ENCODE results near the gene TRIM65.
"Not testable (repeated sequence)": the region's sequence is repeated elsewhere in the genome, so short reads cannot be mapped to it uniquely, and the experiment has no call there.

TRIM65 gene

GRCh38 chr17:75865404-75866188, 31.2 kb downstream of the TRIM65 start:
- H3K18ac ChIP-seq (ENCODE audit: low read depth in 1 of 2, low read length in 2 of 2), result peak overlapping the region; percentile 71 to 83
- DNase-seq; H2BK5ac ChIP-seq (ENCODE audit: low read depth, low read length, poor library complexity, severe bottlenecking); H3K9me3 ChIP-seq (ENCODE audit: control insufficient read depth, low read length); H2AK5ac ChIP-seq (ENCODE audit: low read length, severe bottlenecking); H3K4me1 ChIP-seq (ENCODE audit: control insufficient read depth, insufficient read depth, low read depth, low read length); H2AFZ ChIP-seq (ENCODE audit: low read depth, low read length); H3K27me3 ChIP-seq (ENCODE audit: control insufficient read depth in 1 of 2, insufficient read depth in 1 of 2, low read length in 2 of 2); H3K14ac ChIP-seq (ENCODE audit: low read length in 2 of 2); H3K27ac ChIP-seq (ENCODE audit: low read length, poor library complexity, severe bottlenecking); H3K79me1 ChIP-seq (replicated peaks; ENCODE audit: low read length, poor library complexity, severe bottlenecking); H3K4me3 ChIP-seq (ENCODE audit: insufficient read depth in 1 of 2, low read depth in 1 of 2, low read length in 2 of 2); H2BK15ac ChIP-seq (ENCODE audit: low read depth, poor library complexity, severe bottlenecking); H3K36me3 ChIP-seq (ENCODE audit: control insufficient read depth in 1 of 2, insufficient read depth in 2 of 2, low read depth in 1 of 2, low read length in 2 of 2); H3K4me2 ChIP-seq (ENCODE audit: low read length, poor library complexity, severe bottlenecking); H3K23ac ChIP-seq (ENCODE audit: low read length in 2 of 2): not testable (repeated sequence)
- H2BK12ac ChIP-seq (ENCODE audit: low read length in 2 of 2), result peak overlapping the region; percentile 70 to 95
- H4K91ac ChIP-seq (ENCODE audit: low read length), result peak overlapping the region; percentile 71
- H4K8ac ChIP-seq (ENCODE audit: low read length), result peak overlapping the region; percentile 82
- peak overlapping the region; percentile 87 to 92 for H3K4ac ChIP-seq (ENCODE audit: low read depth in 1 of 2, low read length in 2 of 2)
- 88% methylated on average over 14 of the region's 17 CpGs for WGBS
- H2BK120ac ChIP-seq (ENCODE audit: low read depth, low read length), result peak overlapping the region; percentile 75
- H3K9ac ChIP-seq (ENCODE audit: low read length), result peak overlapping the region; percentile 69

- H4K8ac ChIP-seq (ENCODE audit: low read length), result not testable (repeated sequence)
Measured at GRCh38 chr17:75864887-75865286, 31.9 kb downstream of the TRIM65 start.

GRCh38 chr17:75864448-75864871, 32.3 kb downstream of the TRIM65 start:
- Histone ChIP-seq H3K18ac (ENCODE audit: low read depth in 1 of 2, low read length in 2 of 2) (peak overlapping the region in 1 of 2 experiments; percentile 16), H3K14ac (ENCODE audit: low read length in 2 of 2) (no peak overlapping the region), H3K9me3 (ENCODE audit: control insufficient read depth, low read length) (no peaks in the 10 kb centered on the region), H3K4me3 (ENCODE audit: insufficient read depth in 1 of 2, low read depth in 1 of 2, low read length in 2 of 2) (no peak overlapping the region), H3K4me2 (ENCODE audit: low read length, poor library complexity, severe bottlenecking) (peak overlapping the region; percentile 36), H2AK5ac (ENCODE audit: low read length, severe bottlenecking) (no peak overlapping the region), H2AFZ (ENCODE audit: low read depth, low read length) (no peak overlapping the region), H3K27ac (ENCODE audit: low read length, poor library complexity, severe bottlenecking) (peak overlapping the region; percentile 21), H3K36me3 (ENCODE audit: control insufficient read depth in 1 of 2, insufficient read depth in 2 of 2, low read depth in 1 of 2, low read length in 2 of 2) (no peaks in the 10 kb centered on the region), H2BK12ac (ENCODE audit: low read length in 2 of 2) (peak overlapping the region in 1 of 2 experiments; percentile 31), H3K4ac (ENCODE audit: low read depth in 1 of 2, low read length in 2 of 2) (no peak overlapping the region), H4K91ac (ENCODE audit: low read length) (no peak overlapping the region), H3K9ac (ENCODE audit: low read length) (peak overlapping the region; percentile 69), H4K8ac (ENCODE audit: low read length) (no peak overlapping the region), H2BK15ac (ENCODE audit: low read depth, poor library complexity, severe bottlenecking) (no peak overlapping the region), H2BK120ac (ENCODE audit: low read depth, low read length) (peak overlapping the region; percentile 64), H3K27me3 (ENCODE audit: control insufficient read depth in 1 of 2, insufficient read depth in 1 of 2, low read length in 2 of 2) (no peaks in the 10 kb centered on the region), H3K79me1 (replicated peaks; ENCODE audit: low read length, poor library complexity, severe bottlenecking) (no peaks in the 10 kb centered on the region), H3K4me1 (ENCODE audit: control insufficient read depth, insufficient read depth, low read depth, low read length) (peaks cover 6% of the 10 kb centered on the region), H2BK5ac (ENCODE audit: low read depth, low read length, poor library complexity, severe bottlenecking) (no peak overlapping the region), H3K23ac (ENCODE audit: low read length in 2 of 2) (no peak overlapping the region)
- 7% methylated on average over 8 of the region's 8 CpGs for WGBS
- peak; percentile 98 for DNase-seq

More at GRCh38 chr17:75864887-75865286, 31.9 kb downstream of the TRIM65 start:
- Histone ChIP-seq H2BK12ac (ENCODE audit: low read length in 2 of 2) (peak overlapping the region; percentile 70 to 95), H3K27ac (ENCODE audit: low read length, poor library complexity, severe bottlenecking) (peak overlapping the region; percentile 13), H3K9ac (ENCODE audit: low read length) (peak overlapping the region; percentile 69), H3K18ac (ENCODE audit: low read depth in 1 of 2, low read length in 2 of 2) (peak overlapping the region; percentile 71 to 83), H3K4ac (ENCODE audit: low read depth in 1 of 2, low read length in 2 of 2) (peak overlapping the region; percentile 87 to 92), H4K91ac (ENCODE audit: low read length) (peak overlapping the region; percentile 71), H2BK120ac (ENCODE audit: low read depth, low read length) (peak overlapping the region; percentile 75)
- not testable (repeated sequence) for H3K4me1 ChIP-seq (ENCODE audit: control insufficient read depth, insufficient read depth, low read depth, low read length); H3K4me3 ChIP-seq (ENCODE audit: insufficient read depth in 1 of 2, low read depth in 1 of 2, low read length in 2 of 2); H3K36me3 ChIP-seq (ENCODE audit: control insufficient read depth in 1 of 2, insufficient read depth in 2 of 2, low read depth in 1 of 2, low read length in 2 of 2); H3K27me3 ChIP-seq (ENCODE audit: control insufficient read depth in 1 of 2, insufficient read depth in 1 of 2, low read length in 2 of 2); H3K79me1 ChIP-seq (replicated peaks; ENCODE audit: low read length, poor library complexity, severe bottlenecking); DNase-seq; H3K23ac ChIP-seq (ENCODE audit: low read length in 2 of 2); H2BK15ac ChIP-seq (ENCODE audit: low read depth, poor library complexity, severe bottlenecking); H2AK5ac ChIP-seq (ENCODE audit: low read length, severe bottlenecking); H3K14ac ChIP-seq (ENCODE audit: low read length in 2 of 2); H3K9me3 ChIP-seq (ENCODE audit: control insufficient read depth, low read length); H2BK5ac ChIP-seq (ENCODE audit: low read depth, low read length, poor library complexity, severe bottlenecking); H3K4me2 ChIP-seq (ENCODE audit: low read length, poor library complexity, severe bottlenecking); H2AFZ ChIP-seq (ENCODE audit: low read depth, low read length)
- WGBS, result 93% methylated on average over 3 of the region's 4 CpGs

GRCh38 chr17:75861927-75862317, 34.8 kb downstream of the TRIM65 start:
- Histone ChIP-seq H3K4ac (ENCODE audit: low read depth in 1 of 2, low read length in 2 of 2) (peak overlapping the region in 1 of 2 experiments; percentile 17), H3K4me1 (ENCODE audit: control insufficient read depth, insufficient read depth, low read depth, low read length) (peaks cover 6% of the 10 kb centered on the region), H3K27me3 (ENCODE audit: control insufficient read depth in 1 of 2, insufficient read depth in 1 of 2, low read length in 2 of 2) (no peaks in the 10 kb centered on the region), H2BK5ac (ENCODE audit: low read depth, low read length, poor library complexity, severe bottlenecking) (no peak overlapping the region), H3K4me2 (ENCODE audit: low read length, poor library complexity, severe bottlenecking) (no peak overlapping the region), H3K14ac (ENCODE audit: low read length in 2 of 2) (no peak overlapping the region), H3K79me1 (replicated peaks; ENCODE audit: low read length, poor library complexity, severe bottlenecking) (no peaks in the 10 kb centered on the region), H4K91ac (ENCODE audit: low read length) (peak overlapping the region; percentile 1), H4K8ac (ENCODE audit: low read length) (no peak overlapping the region), H2BK120ac (ENCODE audit: low read depth, low read length) (no peak overlapping the region), H3K23ac (ENCODE audit: low read length in 2 of 2) (no peak overlapping the region), H3K36me3 (ENCODE audit: control insufficient read depth in 1 of 2, insufficient read depth in 2 of 2, low read depth in 1 of 2, low read length in 2 of 2) (no peaks in the 10 kb centered on the region), H3K18ac (ENCODE audit: low read depth in 1 of 2, low read length in 2 of 2) (peak overlapping the region in 1 of 2 experiments; percentile 48), H3K4me3 (ENCODE audit: insufficient read depth in 1 of 2, low read depth in 1 of 2, low read length in 2 of 2) (no peak overlapping the region), H3K27ac (ENCODE audit: low read length, poor library complexity, severe bottlenecking) (no peak overlapping the region), H2BK12ac (ENCODE audit: low read length in 2 of 2) (peak overlapping the region in 1 of 2 experiments; percentile 7), H3K9me3 (ENCODE audit: control insufficient read depth, low read length) (no peaks in the 10 kb centered on the region), H2AK5ac (ENCODE audit: low read length, severe bottlenecking) (no peak overlapping the region), H3K9ac (ENCODE audit: low read length) (peak overlapping the region; percentile 48), H2BK15ac (ENCODE audit: low read depth, poor library complexity, severe bottlenecking) (no peak overlapping the region), H2AFZ (ENCODE audit: low read depth, low read length) (no peak overlapping the region)
- 73% methylated on average over 9 of the region's 9 CpGs for WGBS
- DNase-seq, result peak; percentile 81
